ENCODE measurements around the gene C1orf74. TPM values are rescaled to one million over a fixed set of nuclear protein-coding genes. Genes with fewer than 3 reads are reported as not detected.
"Not testable (repeated sequence)": the region's sequence is repeated elsewhere in the genome, so short reads cannot be mapped to it uniquely, and the experiment has no call there.

C1orf74 gene
- total RNA-seq, 1 donor from 2014 or later, result 4.8 TPM

GRCh38 chr1:209805875-209806760 lies 21.8 kb upstream of the C1orf74 start, which contains the start of gene IRF6:
IRF6 (minus strand) TSS chr1:209806142; CDS start chr1:209801413, 4,729 bp downstream.
- DNase-seq (ENCODE audit: low spot score), result peak; percentile 86

- DNase-seq (ENCODE audit: low spot score), result no peak
These were observed 21.0 kb upstream of the C1orf74 start for GRCh38 chr1:209805341-209805781.

- no peak for DNase-seq (ENCODE audit: low spot score)
These were observed 19.2 kb upstream of the C1orf74 start for GRCh38 chr1:209803568-209803967.

GRCh38 chr1:209802780-209803152 lies 18.4 kb upstream of the C1orf74 start:
- no peak for DNase-seq (ENCODE audit: low spot score)

GRCh38 chr1:209802117-209802779 lies 17.9 kb upstream of the C1orf74 start:
- DNase-seq (ENCODE audit: low spot score), result no peak

GRCh38 chr1:209800984-209801834 lies 16.9 kb upstream of the C1orf74 start:
- no peak for DNase-seq (ENCODE audit: low spot score)

GRCh38 chr1:209797978-209798639 lies 13.8 kb upstream of the C1orf74 start:
- DNase-seq (ENCODE audit: low spot score), result no peak

GRCh38 chr1:209793711-209794110 lies 9.4 kb upstream of the C1orf74 start:
- DNase-seq (ENCODE audit: low spot score), result not testable (repeated sequence)

- DNase-seq (ENCODE audit: low spot score), result no peak
These were observed 7.6 kb upstream of the C1orf74 start for GRCh38 chr1:209791920-209792319.

- no peak for DNase-seq (ENCODE audit: low spot score)
These were observed 6.2 kb upstream of the C1orf74 start for GRCh38 chr1:209790286-209791193.

- no peak for DNase-seq (ENCODE audit: low spot score)
These were observed 4.9 kb upstream of the C1orf74 start for GRCh38 chr1:209789245-209789644.

GRCh38 chr1:209787551-209787950 lies 3.2 kb upstream of the C1orf74 start:
- DNase-seq (ENCODE audit: low spot score), result peak; percentile 50

GRCh38 chr1:209786146-209786545 lies 1.8 kb upstream of the C1orf74 start:
- no peak for DNase-seq (ENCODE audit: low spot score)

GRCh38 chr1:209785592-209785991 lies 1.2 kb upstream of the C1orf74 start:
- DNase-seq (ENCODE audit: low spot score), result no peak

GRCh38 chr1:209783386-209783785 lies 973 bp downstream of the C1orf74 start:
- DNase-seq (ENCODE audit: low spot score), result no peak

GRCh38 chr1:209780268-209780667 lies 4.1 kb downstream of the C1orf74 start:
- DNase-seq (ENCODE audit: low spot score), result no peak

- no peak for DNase-seq (ENCODE audit: low spot score)
These were observed 6.3 kb downstream of the C1orf74 start for GRCh38 chr1:209778102-209778501.

GRCh38 chr1:209777587-209777986 lies 6.8 kb downstream of the C1orf74 start:
- DNase-seq (ENCODE audit: low spot score), result no peak

- DNase-seq (ENCODE audit: low spot score), result no peak
These were observed 8.7 kb downstream of the C1orf74 start for GRCh38 chr1:209775678-209776077.

- no peak for DNase-seq (ENCODE audit: low spot score)
These were observed 9.8 kb downstream of the C1orf74 start for GRCh38 chr1:209774592-209774991.

Data from umbilical cord (tissue), 2 donors.